Measurements from ENCODE around the gene LRRC10B. TPM values are rescaled to one million over a fixed set of nuclear protein-coding genes. Genes with fewer than 3 reads are reported as not detected.
A peak's percentile ranks its signal among the peaks of the same experiment; 100 is the strongest.

Gene LRRC10B
- total RNA-seq, 1 experiment from 2014 or later: 0.39 TPM

DNA sequence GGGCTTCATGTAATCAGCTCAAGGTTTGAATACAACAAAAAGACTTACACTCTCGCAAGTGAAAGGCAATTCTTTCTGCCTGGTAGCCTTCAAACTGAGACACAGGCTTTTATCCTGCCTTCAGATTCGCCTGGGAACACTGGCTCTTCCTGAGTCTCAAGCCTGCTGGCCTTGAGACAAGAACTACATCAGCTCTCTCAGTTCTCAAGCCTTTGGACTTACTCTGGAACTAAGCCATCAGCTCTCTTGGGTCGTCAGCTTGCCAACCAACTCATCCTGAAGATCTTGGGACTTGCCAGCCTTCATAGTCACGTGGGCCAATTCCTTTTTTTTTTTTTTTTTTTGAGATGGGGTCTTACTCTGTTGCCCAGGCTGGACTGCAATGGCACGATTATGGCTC lies 35.7 kb upstream of the LRRC10B start:
- Histone ChIP-seq H3K4me2 (ENCODE audit: insufficient read depth, insufficient read length, low read length) (no peak overlapping the region), H2BK12ac (ENCODE audit: insufficient read length, low read depth, low read length) (no peak overlapping the region), H2BK15ac (ENCODE audit: low read depth, low read length) (no peak overlapping the region), H3K27ac (ENCODE audit: insufficient read length, low read depth, low read length) (no peak overlapping the region), H3K18ac (ENCODE audit: insufficient read length, low read depth, low read length) (no peak overlapping the region), H3K9me3 (ENCODE audit: control insufficient read depth, low read depth, low read length) (no peaks in the 10 kb centered on the region), H4K8ac (replicated peaks; ENCODE audit: insufficient read length, low read depth, low read length) (no peak overlapping the region), H3K23ac (ENCODE audit: insufficient read length, low read depth, low read length) (no peak overlapping the region), H3K4me1 (ENCODE audit: insufficient read depth, low read length) (no peaks in the 10 kb centered on the region), H3K27me3 (ENCODE audit: insufficient read depth, low read length) (no peaks in the 10 kb centered on the region), H3K56ac (ENCODE audit: insufficient read length, low read depth, low read length) (no peak overlapping the region), H3K9ac (ENCODE audit: extremely low read depth, insufficient read length, low read length) (no peak overlapping the region), H3K14ac (ENCODE audit: insufficient read depth, low read length) (no peak overlapping the region), H3T11ph (ENCODE audit: low read length) (no peak overlapping the region), H2AFZ (ENCODE audit: low read length) (no peak overlapping the region), H4K91ac (ENCODE audit: insufficient read length, low read depth, low read length) (no peak overlapping the region), H3K4ac (ENCODE audit: low read depth, low read length) (no peak overlapping the region), H2AK5ac (ENCODE audit: insufficient read length, low read length) (no peak overlapping the region), H3K79me2 (ENCODE audit: insufficient read depth, low read length) (no peaks in the 10 kb centered on the region), H2BK120ac (ENCODE audit: low read depth, low read length, poor library complexity, severe bottlenecking) (no peak overlapping the region), H3K79me1 (ENCODE audit: insufficient read depth, low read depth, low read length, poor library complexity, severe bottlenecking) (no peaks in the 10 kb centered on the region), H2BK5ac (ENCODE audit: insufficient read length, low read length) (no peak overlapping the region), H2BK20ac (ENCODE audit: low read depth, low read length, poor library complexity, severe bottlenecking) (no peak overlapping the region), H4K20me1 (ENCODE audit: control insufficient read depth, insufficient read depth, insufficient read length) (no peaks in the 10 kb centered on the region), H4K5ac (ENCODE audit: insufficient read length, low read depth, low read length) (no peak overlapping the region), H3K23me2 (ENCODE audit: insufficient read length, low read depth, low read length, poor library complexity, severe bottlenecking) (no peaks in the 10 kb centered on the region)
- TF ChIP-seq, protein P1, sequence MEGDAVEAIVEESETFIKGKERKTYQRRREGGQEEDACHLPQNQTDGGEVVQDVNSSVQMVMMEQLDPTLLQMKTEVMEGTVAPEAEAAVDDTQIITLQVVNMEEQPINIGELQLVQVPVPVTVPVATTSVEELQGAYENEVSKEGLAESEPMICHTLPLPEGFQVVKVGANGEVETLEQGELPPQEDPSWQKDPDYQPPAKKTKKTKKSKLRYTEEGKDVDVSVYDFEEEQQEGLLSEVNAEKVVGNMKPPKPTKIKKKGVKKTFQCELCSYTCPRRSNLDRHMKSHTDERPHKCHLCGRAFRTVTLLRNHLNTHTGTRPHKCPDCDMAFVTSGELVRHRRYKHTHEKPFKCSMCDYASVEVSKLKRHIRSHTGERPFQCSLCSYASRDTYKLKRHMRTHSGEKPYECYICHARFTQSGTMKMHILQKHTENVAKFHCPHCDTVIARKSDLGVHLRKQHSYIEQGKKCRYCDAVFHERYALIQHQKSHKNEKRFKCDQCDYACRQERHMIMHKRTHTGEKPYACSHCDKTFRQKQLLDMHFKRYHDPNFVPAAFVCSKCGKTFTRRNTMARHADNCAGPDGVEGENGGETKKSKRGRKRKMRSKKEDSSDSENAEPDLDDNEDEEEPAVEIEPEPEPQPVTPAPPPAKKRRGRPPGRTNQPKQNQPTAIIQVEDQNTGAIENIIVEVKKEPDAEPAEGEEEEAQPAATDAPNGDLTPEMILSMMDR (conservative IDR thresholded peaks at IDR 0.05): no peak
- Mint-ChIP-seq H3K27ac (peak overlapping the region in 2 of 3 experiments; percentile 64 to 74; a peak in 4 of 7 replicates), H3K4me1 (peaks cover 4 to 7% of the 10 kb centered on the region in 2 experiments; a peak in 3 of 4 replicates), H3K36me3 (ENCODE audit: insufficient read depth in 1 of 3, low read depth in 3 of 3) (peaks cover 0 to 9% (median 7%) of the 10 kb centered on the region in 3 experiments; a peak in 3 of 7 replicates), H3K9me3 (no peaks in the 10 kb centered on the region), H3K4me3 (no peak overlapping the region), H3K27me3 (ENCODE audit: low read depth) (no peaks in the 10 kb centered on the region; the same call in 1 of the 2 replicates)
- no CpG with 5 or more reads among the region's 5 CpGs for WGBS (ENCODE audit: extremely low coverage, insufficient read length, low lambda C conversion rate)
- no peak for DNase-seq
